NCI-H748 (cell line): ENCODE measurements around the gene PPP1R3E.
"Not testable (repeated sequence)": the region's sequence is repeated elsewhere in the genome, so short reads cannot be mapped to it uniquely, and the experiment has no call there.

Experiments
- DNase-seq: peaks from one replicate; lab custom pipeline; 2025; ENCODE audit not compliant: unreplicated experiment; lab: John Stamatoyannopoulos, UW

PPP1R3E gene

GRCh38 chr14:23297611-23298277 lies 4.9 kb downstream of the PPP1R3E start:
- no peak for DNase-seq

- no peak for DNase-seq
Measured at GRCh38 chr14:23297096-23297495, 5.6 kb downstream of the PPP1R3E start.

- DNase-seq, result no peak
Measured at GRCh38 chr14:23296012-23296777, 6.5 kb downstream of the PPP1R3E start.

DNA sequence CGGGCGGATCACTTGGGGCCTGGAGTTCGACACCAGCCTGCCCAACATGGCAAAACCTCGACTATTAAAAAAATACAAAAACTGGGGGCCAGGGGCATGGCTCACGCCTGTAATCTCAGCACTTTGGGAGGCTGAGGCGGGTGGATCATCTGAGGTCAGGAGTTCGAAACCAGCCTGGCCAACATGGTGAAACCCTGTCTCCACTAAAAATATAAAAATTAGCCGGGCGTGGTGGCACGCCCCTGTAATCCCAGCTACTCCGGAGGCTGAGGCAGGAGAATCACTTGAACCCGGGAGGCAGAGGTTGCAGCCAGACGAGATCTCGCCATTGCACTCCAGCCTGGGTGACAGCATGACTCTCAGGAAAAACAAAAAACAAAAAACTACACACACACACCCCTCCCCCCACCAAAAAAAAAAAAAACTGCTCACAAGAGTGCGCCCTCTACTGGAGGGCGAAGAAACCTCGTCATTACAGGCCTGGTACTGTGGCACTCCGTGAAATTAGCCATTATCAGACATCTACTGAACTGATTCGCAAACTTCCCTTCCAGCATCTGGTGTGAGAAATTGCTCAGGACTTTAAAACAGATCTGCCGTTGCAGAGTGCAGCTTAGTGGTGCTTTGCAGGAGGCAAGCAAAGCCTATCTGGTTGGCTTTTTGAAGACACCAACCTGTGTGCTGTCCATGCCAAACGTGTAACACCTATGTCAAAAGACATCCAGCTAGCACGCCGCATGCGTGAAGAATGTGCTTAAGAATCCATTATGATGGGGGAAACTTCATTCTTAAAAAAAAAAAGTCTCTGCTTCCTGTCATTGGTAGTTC lies 7.7 kb downstream of the PPP1R3E start:
- peak; percentile 55 for DNase-seq

- DNase-seq, result no peak
Measured at GRCh38 chr14:23286902-23287479, 15.7 kb downstream of the PPP1R3E start.

DNA sequence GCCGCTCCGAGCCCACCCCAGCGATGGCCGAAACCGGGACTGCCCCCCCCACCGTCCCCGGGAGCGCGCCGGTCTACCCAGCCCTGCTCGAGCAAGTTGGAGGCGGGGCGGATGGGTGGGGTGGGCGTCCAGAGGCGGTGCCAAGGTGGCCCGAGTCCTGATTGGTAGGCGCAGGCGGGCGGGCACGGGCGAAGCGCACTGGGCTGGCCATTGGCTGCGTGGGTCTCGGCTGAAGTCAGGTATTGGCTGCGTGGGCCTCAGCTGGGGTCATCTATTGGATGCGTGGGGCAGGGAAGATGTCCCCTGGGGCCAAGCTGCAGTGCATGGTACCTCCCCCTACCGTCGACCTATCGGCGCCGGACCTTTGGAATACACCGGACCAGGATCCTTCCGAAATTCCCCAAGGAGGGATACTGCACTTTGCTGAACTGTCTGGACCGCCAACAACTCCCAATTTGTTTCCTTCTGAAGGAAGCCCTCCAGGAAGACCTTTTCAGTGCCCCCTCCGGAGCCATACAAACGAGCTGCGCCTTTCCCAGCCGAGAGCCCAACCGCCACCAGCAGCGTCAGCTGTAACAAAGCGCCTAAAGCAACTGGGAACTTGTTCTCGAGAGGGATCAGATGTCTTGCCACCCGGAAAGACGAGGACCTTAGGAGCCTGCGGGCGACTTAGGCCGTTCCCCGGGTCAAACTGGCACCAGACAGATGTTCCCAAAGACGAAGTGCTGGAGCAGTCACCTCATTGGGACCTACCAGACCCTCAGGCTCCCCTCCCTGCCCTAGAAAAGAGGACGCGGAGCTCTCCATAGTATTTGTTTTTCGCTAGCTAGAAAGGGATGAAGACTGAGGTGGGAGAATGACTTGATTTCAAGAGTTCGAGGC lies 16.4 kb downstream of the PPP1R3E start, which contains the start of gene HOMEZ:
TSS of gene HOMEZ (minus strand) at position 113 of the 882 bp plus-strand sequence. CDS start 180 bp downstream, outside the sequence.
- DNase-seq, result peak; percentile 98

DNA sequence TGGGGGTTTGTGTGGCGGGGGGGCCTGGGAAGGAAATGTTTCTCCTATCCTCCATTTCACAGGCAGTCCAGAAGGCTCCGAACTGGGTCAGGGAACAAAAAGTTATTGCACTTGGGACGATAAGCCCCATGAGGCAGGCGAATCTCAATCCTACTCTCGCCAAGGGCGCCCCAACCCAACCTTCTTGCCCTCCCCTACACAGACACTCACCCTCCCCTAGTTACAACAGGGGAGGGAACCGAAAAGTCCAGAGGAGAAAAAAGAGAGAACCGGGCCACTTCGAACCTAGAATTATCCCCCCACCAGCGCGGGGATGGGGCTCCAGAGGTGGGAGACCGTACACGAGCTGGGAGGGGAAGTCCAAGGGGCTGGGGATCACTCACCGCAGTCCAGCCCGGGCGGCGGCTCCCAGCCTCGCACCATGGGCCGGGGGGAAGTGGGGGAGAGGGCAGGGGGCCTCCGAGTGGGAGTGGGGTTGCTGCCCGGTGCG lies 17.1 kb downstream of the PPP1R3E start:
- DNase-seq, result no peak

GRCh38 chr14:23284654-23285529 lies 17.8 kb downstream of the PPP1R3E start:
- DNase-seq, result no peak

DNA sequence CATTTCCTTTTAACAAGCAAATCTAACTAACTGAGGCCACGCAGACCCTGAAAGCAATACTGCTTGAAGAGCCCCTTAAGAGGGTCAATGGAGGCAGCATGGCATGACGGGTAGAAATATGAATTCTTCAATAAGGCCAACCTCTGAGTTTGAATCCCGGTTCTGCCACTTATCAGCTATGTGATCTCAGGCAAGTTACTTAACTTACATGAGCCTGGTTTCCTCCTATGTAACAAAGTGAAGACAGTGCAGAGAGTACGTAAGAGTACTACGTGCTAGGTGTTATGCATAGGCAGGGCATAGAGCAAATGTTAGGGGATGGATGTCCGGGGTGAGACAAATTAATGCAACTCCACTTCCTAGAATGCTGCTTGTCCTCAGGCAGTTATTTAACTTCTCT lies 21.4 kb downstream of the PPP1R3E start:
- DNase-seq, result no peak

GRCh38 chr14:23277928-23278327 lies 24.7 kb downstream of the PPP1R3E start:
- DNase-seq, result not testable (repeated sequence)

GRCh38 chr14:23277189-23277588 lies 25.5 kb downstream of the PPP1R3E start:
- no peak for DNase-seq

- DNase-seq, result no peak
Measured at GRCh38 chr14:23275412-23275811, 27.2 kb downstream of the PPP1R3E start.

DNA sequence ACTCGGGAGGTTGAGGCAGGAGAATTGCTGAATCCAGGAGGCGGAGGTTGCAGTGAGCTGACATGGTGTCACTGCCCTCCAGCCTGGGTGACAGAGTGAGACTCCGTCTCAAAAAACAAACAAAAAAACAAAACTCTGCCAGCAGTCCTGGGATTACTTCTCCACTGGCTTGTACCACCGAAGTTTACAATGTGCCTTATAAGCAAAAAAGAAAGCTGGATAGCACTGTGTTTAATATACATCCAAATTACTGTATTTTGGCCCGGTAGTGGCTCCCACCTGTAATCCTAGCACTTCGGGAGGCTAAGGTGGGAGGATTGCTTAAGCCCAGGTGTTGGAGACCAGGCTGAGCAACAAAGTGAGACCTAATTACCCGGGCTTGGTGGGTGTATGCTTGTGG lies 33.5 kb downstream of the PPP1R3E start:
- no peak for DNase-seq

DNA sequence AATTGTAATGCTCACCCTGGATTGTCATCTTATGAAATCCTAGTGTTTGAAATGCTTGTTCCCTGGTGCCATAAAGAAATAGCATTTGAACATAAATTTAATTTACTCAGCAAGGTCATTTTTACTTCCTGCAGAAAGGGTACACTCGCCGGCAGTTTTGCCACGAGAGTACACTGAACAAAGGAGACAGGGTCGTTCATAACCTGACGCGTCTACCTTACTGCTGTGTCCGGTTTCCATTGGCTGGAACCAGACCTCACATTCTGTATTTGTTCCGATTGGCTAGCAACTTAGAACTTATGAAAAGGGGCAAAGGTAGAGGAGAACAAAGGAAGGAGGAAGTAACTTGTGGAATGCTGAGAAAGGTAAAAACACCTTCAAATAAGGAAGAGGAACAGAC lies 41.8 kb downstream of the PPP1R3E start:
- DNase-seq, result peak; percentile 27

DNA sequence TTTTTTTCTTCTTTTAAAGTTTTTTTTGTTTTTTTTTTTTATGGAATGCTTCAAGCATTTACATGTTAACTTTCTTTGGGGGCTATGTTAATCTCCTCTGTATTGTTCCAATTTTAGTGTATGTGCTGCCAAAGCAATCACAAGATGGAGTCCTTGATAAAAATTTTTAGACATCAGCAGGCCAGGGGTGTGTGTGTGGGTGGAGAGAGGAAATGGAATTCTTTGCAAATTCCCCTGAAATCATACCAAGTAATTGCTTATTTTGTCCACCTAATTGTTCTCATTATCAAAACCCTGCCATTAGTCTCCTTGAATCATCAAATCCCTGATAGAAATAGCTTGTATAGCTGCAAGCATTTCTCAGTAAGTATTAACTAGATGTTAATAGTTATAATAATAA lies 43.2 kb downstream of the PPP1R3E start:
- no peak for DNase-seq

DNA sequence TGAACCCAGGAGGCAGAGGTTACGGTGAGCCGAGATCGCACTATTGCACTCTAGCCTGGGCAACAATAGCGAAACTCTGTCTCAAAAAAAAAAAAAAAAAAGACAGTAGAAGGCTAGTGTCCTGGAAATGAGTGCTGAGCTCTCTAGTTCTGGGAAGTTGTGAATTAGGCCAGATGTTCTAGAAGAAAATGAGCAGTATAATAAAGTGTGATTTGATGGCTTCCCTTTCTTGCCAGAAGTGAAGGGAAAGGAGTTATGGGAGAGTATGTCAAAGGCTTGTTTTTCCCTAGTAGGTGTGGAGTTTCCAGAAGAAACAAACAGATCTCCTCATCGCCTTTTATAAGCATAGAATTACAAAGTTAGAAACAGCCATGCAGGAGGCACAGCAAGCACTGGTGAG lies 44.4 kb downstream of the PPP1R3E start:
- no peak for DNase-seq

DNA sequence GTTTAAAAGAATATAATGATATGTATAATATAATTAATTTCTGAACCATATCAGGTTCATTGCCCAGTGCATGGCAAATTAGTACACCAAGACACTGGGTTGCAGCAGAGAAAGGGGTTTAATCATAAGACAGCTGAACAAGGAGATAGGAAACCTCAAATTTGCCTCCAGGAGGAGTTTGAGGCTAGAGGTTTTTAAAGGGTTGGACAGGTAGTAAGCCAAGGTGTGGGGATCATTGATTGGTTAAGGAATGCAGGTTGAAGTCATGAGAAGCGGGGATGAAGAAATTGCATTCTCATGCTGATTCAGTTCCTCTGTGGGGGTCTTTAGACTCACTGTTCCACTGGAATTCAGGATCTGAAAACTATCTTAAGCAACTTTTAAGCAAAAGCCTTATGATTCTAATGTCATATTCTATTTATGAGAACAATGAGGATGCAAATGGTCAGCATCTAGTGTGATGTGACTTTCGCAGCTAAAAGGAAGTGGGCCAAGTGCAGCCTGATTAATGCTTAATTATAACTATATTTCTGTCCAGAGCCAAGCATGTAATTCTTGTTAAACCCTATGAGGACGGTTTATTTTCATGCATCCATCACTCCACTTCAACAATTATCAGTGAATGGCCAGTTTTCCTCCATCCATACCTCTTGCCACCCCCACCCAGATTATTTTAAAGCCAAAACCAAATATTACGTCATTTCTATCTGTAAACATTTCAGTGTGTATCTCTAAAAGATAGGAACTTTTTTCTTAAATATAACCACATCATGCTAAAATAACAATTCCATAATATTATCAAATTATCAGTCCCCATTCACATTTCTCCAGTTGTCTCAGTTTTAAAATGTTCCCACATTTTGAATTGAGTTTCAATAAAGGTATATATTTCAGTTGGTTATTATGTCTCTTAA lies 50.0 kb downstream of the PPP1R3E start:
- no peak for DNase-seq

GRCh38 chr14:23252006-23252405 lies 50.7 kb downstream of the PPP1R3E start:
- no peak for DNase-seq
